H1 (cell line): ENCODE data around the gene UFSP2. TPM values are rescaled to one million over a fixed set of nuclear protein-coding genes. Genes with fewer than 3 reads are reported as not detected.

Experiments
- RAD21 ChIP-seq, 2 experiments: IDR thresholded peaks in 1 of 2; conservative IDR thresholded peaks in 1 of 2; 2 replicates each; pipeline ENCODE4 v1.6.1; 2011; ENCODE audit warnings: low read depth in 2 of 2, low read length in 2 of 2, improper control_type of control experiment in 1 of 2, inconsistent platforms in 1 of 2, mild to moderate bottlenecking in 1 of 2, moderate library complexity in 1 of 2
- RFX5 ChIP-seq: IDR thresholded peaks from 2 replicates; pipeline ENCODE4 v1.6.1; 2011; ENCODE audit warnings: low read depth, low read length, improper control_type of control experiment, borderline replicate concordance
- TAF1 ChIP-seq: IDR thresholded peaks from 2 replicates; pipeline ENCODE4 v1.6.1; 2011; ENCODE audit warnings: mild to moderate bottlenecking, low read depth, low read length
- TBP ChIP-seq: IDR thresholded peaks from 2 replicates; pipeline ENCODE4 v1.6.1; 2011; ENCODE audit warnings: low read depth, low read length, improper control_type of control experiment
- YY1 ChIP-seq: IDR thresholded peaks from 2 replicates; pipeline ENCODE4 v1.6.1; 2011; ENCODE audit warnings: low read depth, mild to moderate bottlenecking, low read length
- polyA plus RNA-seq, 7 experiments: library from polyadenylated mRNA; depleted of rRNA in 3 of 7; stranded (reverse) in 5 of 7; unstranded in 2 of 7; fragments of >200 nt in 5 of 7; fragments of 200-250 nt in 2 of 7; gene quantifications; 1 replicate in 5 of 7; 2 replicates in 1 of 7; 4 replicates in 1 of 7; pipeline versions ENCODE4 v1.2.1 to v1.2.3, GENCODE V29; 2011 to 2013; ENCODE audit warnings: missing spikeins in 2 of 7, mixed read lengths in 2 of 7
- total RNA-seq: library from RNA; stranded (reverse); fragmentation: NEBNext Ultra II Directional; extraction: Animal tissue kit (Norgen Biotek cat#: 25700); gene quantifications from 2 replicates; pipeline ENCODE4 v1.2.1, GENCODE V29; 2021

The UFSP2 gene
- total and polyA plus RNA-seq, 2 of the 8 experiments (the other 6 are each of a cell fraction or from before 2014, with no cell fraction given) = 22.9 to 26.0 TPM

- TF ChIP-seq TAF1 = no peak
- no peak for TF ChIP-seq RFX5
- no peak for TF ChIP-seq YY1
- no peak for TF ChIP-seq TBP
- TF ChIP-seq RAD21 (IDR thresholded peaks at IDR 0.05 in 1 of 2, conservative IDR thresholded peaks at IDR 0.05 in 1 of 2; ENCODE audit: low read depth in 2 of 2, low read length in 2 of 2) = no peak
Observed at GRCh38 chr4:185369731-185370130, 56.0 kb downstream of the UFSP2 start (continued).
